A549 (cell line): ENCODE measurements around the gene APOBEC4. TPM values are rescaled to one million over a fixed set of nuclear protein-coding genes. Genes with fewer than 3 reads are reported as not detected.
A peak's percentile ranks its signal among the peaks of the same experiment; 100 is the strongest.

ENCODE experiments used
- ATAC-seq, 2 experiments: fragments of 200-7000 bp in 1 of 2; fragments of >200 bp in 1 of 2; cut with Nextera tagmentation in 1 of 2; cut with Tn5 transposase in 1 of 2; 3 replicates each; pipeline versions ENCODE4 v1.8.0 to v1.9.1; 2018 to 2020; ENCODE audit warnings: mild to moderate bottlenecking in 1 of 2, moderate library complexity in 1 of 2
- CTCF ChIA-PET: fragments of 300-600 bp; sonication (Branson Sonifier 250); formaldehyde crosslinking; extraction: SDS; loops from one replicate; lab custom pipeline; 2021; ENCODE audit warnings: antibody characterized with exemption, inconsistent platforms; lab: Yijun Ruan, JAX
- POLR2A ChIA-PET: fragments of 350-600 bp; formaldehyde crosslinking; extraction: SDS; loops from one replicate; lab custom pipeline; 2021; ENCODE audit warnings: antibody characterized with exemption, inconsistent platforms; lab: Yijun Ruan, JAX
- DNase-seq, 2 experiments: peaks; one replicate each; pipeline versions ENCODE4 v3.0.0 to v3.0.0-alpha.2; 2011 to 2016; ENCODE audit warnings: low read depth in 1 of 2, low spot score in 1 of 2
- FAIRE-seq: peaks from 2 replicates; lab custom pipeline; 2011; peaks lifted over from hg19 to GRCh38; lab: Jason Lieb, UNC
- H3K27ac ChIP-seq, 2 experiments: fragments of >200 bp; sonication (Bioruptor Twin); formaldehyde crosslinking; 3 replicates each; pipeline ENCODE4 v1.5.1; 2016 to 2017
- H3K4me1 ChIP-seq: fragments of >200 bp; sonication (Bioruptor Twin); formaldehyde crosslinking; 3 replicates; pipeline ENCODE4 v1.6.1; 2016
- H3K4me2 ChIP-seq: fragments of >200 bp; sonication (Bioruptor Twin); formaldehyde crosslinking; 3 replicates; pipeline ENCODE4 v1.6.1; 2016
- H3K4me3 ChIP-seq: fragments of >200 bp; sonication (Bioruptor Twin); formaldehyde crosslinking; 3 replicates; pipeline ENCODE4 v1.5.1; 2016
- H3K9me3 ChIP-seq: fragments of >200 bp; sonication (Bioruptor Twin); formaldehyde crosslinking; 3 replicates; pipeline ENCODE4 v1.6.1; 2016
- CHD2 ChIP-seq: fragments of 150-350 bp; IDR thresholded peaks from 2 replicates; pipeline ENCODE4 v1.6.1; 2014; ENCODE audit warnings: low read length; ENCODE audit not compliant: partially characterized antibody
- CTCF ChIP-seq: fragments of >200 bp; sonication (Bioruptor Twin); formaldehyde crosslinking; IDR thresholded peaks from 3 replicates; pipeline ENCODE4 v1.5.1; 2016
- E2F6 ChIP-seq: IDR thresholded peaks from 2 replicates; pipeline ENCODE4 v1.6.1; 2012; ENCODE audit warnings: low read depth, borderline replicate concordance
- EHF ChIP-seq: fragments of 250-450 bp; sonication (Bioruptor Pico); IDR thresholded peaks from 2 replicates; pipeline ENCODE4 v1.5.0; 2020; ENCODE audit warnings: mild to moderate bottlenecking
- FOSL2 ChIP-seq, 2 experiments: fragments of 450-650 bp in 1 of 2; fragments of >200 bp in 1 of 2; sonication (Bioruptor Twin) in 1 of 2; formaldehyde crosslinking; IDR thresholded peaks; 2 replicates each; pipeline versions ENCODE4 v1.5.0 to v1.6.1; 2016 to 2020; ENCODE audit warnings: mild to moderate bottlenecking in 1 of 2, moderate library complexity in 1 of 2
- FOXS1 ChIP-seq: fragments of 250-450 bp; sonication (Bioruptor Pico); IDR thresholded peaks from 2 replicates; pipeline ENCODE4 v1.5.0; 2020; ENCODE audit warnings: mild to moderate bottlenecking, moderate library complexity
- HOXB5 ChIP-seq: fragments of 250-450 bp; sonication (Bioruptor Pico); IDR thresholded peaks from 2 replicates; pipeline ENCODE4 v1.5.0; 2020; ENCODE audit warnings: mild to moderate bottlenecking, moderate library complexity
- MAFK ChIP-seq: fragments of 450-650 bp; IDR thresholded peaks from 2 replicates; pipeline ENCODE4 v1.6.1; 2014; ENCODE audit not compliant: partially characterized antibody
- NPAS2 ChIP-seq: fragments of 250-450 bp; sonication (Bioruptor Pico); IDR thresholded peaks from 2 replicates; pipeline ENCODE4 v1.8.0; 2022; ENCODE audit warnings: mild to moderate bottlenecking, moderate library complexity, borderline replicate concordance
- PHF8 ChIP-seq: fragments of 200-600 bp; sonication (generic); IDR thresholded peaks from 2 replicates; pipeline ENCODE4 v1.6.1; 2016; ENCODE audit warnings: low read depth, mild to moderate bottlenecking, antibody characterized with exemption, moderate library complexity, borderline replicate concordance
- RAD21 ChIP-seq, 2 experiments: fragments of >200 bp in 1 of 2; sonication (Bioruptor Twin) in 1 of 2; formaldehyde crosslinking in 1 of 2; IDR thresholded peaks in 1 of 2; conservative IDR thresholded peaks in 1 of 2; 2 replicates in 1 of 2; 3 replicates in 1 of 2; pipeline ENCODE4 v1.6.1; 2012 to 2018; ENCODE audit warnings: inconsistent platforms in 1 of 2
- RARB ChIP-seq: fragments of 250-450 bp; sonication (Bioruptor Pico); IDR thresholded peaks from 2 replicates; pipeline ENCODE4 v1.8.0; 2021; ENCODE audit warnings: mild to moderate bottlenecking, moderate library complexity
- REST ChIP-seq: fragments of 200-600 bp; sonication (generic); IDR thresholded peaks from 2 replicates; pipeline ENCODE4 v1.6.1; 2016; ENCODE audit warnings: antibody characterized with exemption, mild to moderate bottlenecking, moderate library complexity
- RNF2 ChIP-seq: fragments of 200-600 bp; sonication (generic); IDR thresholded peaks from 2 replicates; pipeline ENCODE4 v1.6.1; 2016; ENCODE audit warnings: low read depth, mild to moderate bottlenecking, antibody characterized with exemption, moderate library complexity, borderline replicate concordance
- SMC3 ChIP-seq: fragments of >200 bp; sonication (Bioruptor Twin); formaldehyde crosslinking; IDR thresholded peaks from 3 replicates; pipeline ENCODE4 v1.6.1; 2018; ENCODE audit warnings: inconsistent platforms
- SREBF2 ChIP-seq: fragments of 450-650 bp; IDR thresholded peaks from 2 replicates; pipeline ENCODE4 v1.6.1; 2014; ENCODE audit warnings: mild to moderate bottlenecking, moderate library complexity
- ZC3H11A ChIP-seq: fragments of 450-650 bp; IDR thresholded peaks from 2 replicates; pipeline ENCODE4 v1.6.1; 2014; ENCODE audit warnings: antibody characterized with exemption, mild to moderate bottlenecking
- ZFP36 ChIP-seq: fragments of 450-650 bp; IDR thresholded peaks from 2 replicates; pipeline ENCODE4 v1.6.1; 2014; ENCODE audit warnings: borderline replicate concordance; ENCODE audit not compliant: partially characterized antibody
- WGBS: methylation state at CpG from one replicate; pipeline ENCODE4 v1.1.6; 2017; ENCODE audit errors: missing lambda C conversion rate; 5-methylcytosine and 5-hydroxymethylcytosine counted together
- polyA plus RNA-seq, 4 experiments: library from polyadenylated mRNA; depleted of rRNA in 3 of 4; stranded (reverse); fragments of >200 nt; fragmentation: RNase III in 1 of 4; extraction: RNeasy Plus Mini Kit Qiagen cat#74134 plus additional on column Dnase treatment in 1 of 4; gene quantifications; 2 replicates in 3 of 4; 3 replicates in 1 of 4; pipeline ENCODE4 v1.2.3, GENCODE V29; 2011 to 2017
- TF ChIP-seq, protein P1 (sequence below): fragments of >200 bp; sonication (Bioruptor Twin); formaldehyde crosslinking; IDR thresholded peaks from 2 replicates; pipeline ENCODE4 v1.6.1; 2016
- TF ChIP-seq, protein P2 (sequence below): fragments of 250-450 bp; sonication (Bioruptor Pico); IDR thresholded peaks from 2 replicates; pipeline ENCODE4 v1.5.0; 2021; ENCODE audit warnings: mild to moderate bottlenecking, moderate library complexity, borderline replicate concordance

Gene APOBEC4
- polyA plus RNA-seq, 2 of the 4 experiments (the other 2 are of a cell fraction): not detected

- TF ChIP-seq FOXS1 (CRISPR knock-in tag) (no peak), NPAS2 (CRISPR knock-in tag) (no peak), PHF8 (no peak), FOSL2 (IDR thresholded peaks at IDR 0.05) (no peak), FOSL2 (CRISPR knock-in tag; IDR thresholded peaks at IDR 0.05) (no peak), CHD2 (no peak), HOXB5 (CRISPR knock-in tag) (no peak), ZFP36 (no peak), EHF (no peak), SREBF2 (no peak), ZC3H11A (no peak), RARB (CRISPR knock-in tag) (no peak)
- TF ChIP-seq, protein P1, sequence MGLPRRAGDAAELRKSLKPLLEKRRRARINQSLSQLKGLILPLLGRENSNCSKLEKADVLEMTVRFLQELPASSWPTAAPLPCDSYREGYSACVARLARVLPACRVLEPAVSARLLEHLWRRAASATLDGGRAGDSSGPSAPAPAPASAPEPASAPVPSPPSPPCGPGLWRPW: no peak
- ChIA-PET CTCF (interaction anchor here (0.6 to 5.8 kb wide), 2 partner anchors 34 to 39 kb away, joined by 3 to 86 read pairs; partner anchors contain the start of gene APOBEC4), POLR2A (no interaction called here)
- ATAC-seq (no peak), FAIRE-seq (no peak), DNase-seq (no peak)
- H3K4me1 ChIP-seq: 0 out of 3 replicates have a peak, but pooled peaks cover 5% of the 10 kb centered on the region
- WGBS: 88% methylated on average over 2 of the region's 2 CpGs
- H3K9me3 ChIP-seq: no peaks in the 10 kb centered on the region
- H3K4me2 ChIP-seq: no peak overlapping the region
- no peak overlapping the region for H3K4me3 ChIP-seq
- no peak overlapping the region for H3K27ac ChIP-seq
Measured at GRCh38 chr1:183687546-183688304, 34.6 kb upstream of the APOBEC4 start.

DNA sequence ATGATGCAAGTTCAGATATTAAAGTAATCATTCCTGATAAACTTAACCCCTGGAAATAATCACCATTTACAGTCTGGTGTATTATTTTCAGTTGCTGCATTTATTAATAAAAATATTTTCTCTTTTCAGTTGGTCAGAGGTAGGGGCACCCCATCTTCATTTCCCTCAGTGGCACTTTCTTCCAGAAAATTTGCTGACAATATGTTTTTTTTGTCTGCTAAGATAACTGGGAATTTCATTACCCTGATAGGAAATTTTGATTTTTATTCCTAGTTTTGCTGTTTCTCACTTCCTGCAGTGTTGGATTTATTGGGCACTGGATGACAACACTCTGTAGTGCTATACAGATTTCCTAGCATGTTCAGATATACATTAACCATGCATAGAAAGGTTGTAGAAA lies 33.1 kb upstream of the APOBEC4 start:
- no peak for FAIRE-seq
- no peak overlapping the region for H3K27ac ChIP-seq
- TF ChIP-seq MAFK (peak; percentile 81), E2F6 (no peak)
- no peak overlapping the region for H3K4me2 ChIP-seq
- no peak for ATAC-seq
- no peaks in the 10 kb centered on the region for H3K9me3 ChIP-seq
- no peak overlapping the region for H3K4me3 ChIP-seq
- no peak for DNase-seq
- POLR2A ChIA-PET: interaction anchor here (0.5 kb wide), 1 partner anchor 205 kb away, joined by 6 read pairs; no protein-coding TSS in a partner anchor
- H3K4me1 ChIP-seq: 0 out of 3 replicates have a peak, but pooled peaks cover 5% of the 10 kb centered on the region
- CTCF ChIA-PET: interaction anchor here (1.8 to 5.8 kb wide), 3 partner anchors 13 to 32 kb away, joined by 4 to 86 read pairs (median 12); partner anchors contain the start of gene APOBEC4

DNA sequence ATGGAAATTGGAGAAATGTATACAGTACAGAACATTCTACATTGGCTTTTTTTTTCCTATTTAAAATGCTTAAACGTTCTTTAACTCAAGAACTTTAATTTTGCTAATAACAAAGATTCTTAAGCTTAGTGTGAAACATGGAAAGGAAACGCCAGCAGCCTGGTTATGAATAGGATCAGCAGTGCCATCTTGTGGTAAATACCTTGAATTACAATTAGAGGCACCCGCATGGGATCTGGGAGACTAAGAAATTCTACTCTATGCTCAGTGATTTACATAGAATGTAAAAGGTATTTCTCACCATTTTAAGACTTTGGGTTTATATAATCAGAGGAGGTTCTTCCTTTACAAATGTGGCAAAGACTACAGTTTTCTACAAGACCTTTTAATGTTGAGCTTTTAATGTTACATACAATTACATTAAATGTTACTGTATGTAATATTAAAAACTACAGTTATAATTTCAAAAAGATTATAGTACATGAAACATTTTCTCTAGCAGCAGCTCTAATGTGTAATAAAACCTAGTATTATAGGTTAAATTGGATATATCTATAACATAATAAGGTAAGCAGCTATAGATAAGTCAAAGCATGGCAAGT lies 32.1 kb upstream of the APOBEC4 start:
- no peaks in the 10 kb centered on the region for H3K9me3 ChIP-seq
- no peak overlapping the region; a peak in 1 of 6 replicates for H3K27ac ChIP-seq
- ChIA-PET CTCF (interaction anchor here (0.6 to 5.8 kb wide), 33 partner anchors 9 to 724 kb away, joined by 3 to 86 read pairs (median 4); partner anchors contain the start of gene APOBEC4), POLR2A (no interaction called here)
- WGBS: 4% methylated on average over 3 of the region's 3 CpGs
- 0 out of 3 replicates have a peak, but pooled peaks cover 5% of the 10 kb centered on the region for H3K4me1 ChIP-seq
- DNase-seq (peak; percentile 61 to 64), FAIRE-seq (peak; percentile 85), ATAC-seq (peak in 1 of 2 experiments; percentile 80; a peak in 3 of 6 replicates)
- no peak overlapping the region for H3K4me2 ChIP-seq
- H3K4me3 ChIP-seq: no peak overlapping the region
- peak; percentile 74 for TF ChIP-seq SMC3
- no peak for TF ChIP-seq FOSL2 (IDR thresholded peaks at IDR 0.05)
- no peak for TF ChIP-seq FOSL2 (CRISPR knock-in tag; IDR thresholded peaks at IDR 0.05)
- TF ChIP-seq RAD21 (conservative IDR thresholded peaks at IDR 0.05 in 1 of 2, IDR thresholded peaks at IDR 0.05 in 1 of 2): peak; percentile 75
- peak; percentile 85 for TF ChIP-seq CTCF
- TF ChIP-seq RNF2: no peak
- TF ChIP-seq REST: no peak
- TF ChIP-seq, protein P2, sequence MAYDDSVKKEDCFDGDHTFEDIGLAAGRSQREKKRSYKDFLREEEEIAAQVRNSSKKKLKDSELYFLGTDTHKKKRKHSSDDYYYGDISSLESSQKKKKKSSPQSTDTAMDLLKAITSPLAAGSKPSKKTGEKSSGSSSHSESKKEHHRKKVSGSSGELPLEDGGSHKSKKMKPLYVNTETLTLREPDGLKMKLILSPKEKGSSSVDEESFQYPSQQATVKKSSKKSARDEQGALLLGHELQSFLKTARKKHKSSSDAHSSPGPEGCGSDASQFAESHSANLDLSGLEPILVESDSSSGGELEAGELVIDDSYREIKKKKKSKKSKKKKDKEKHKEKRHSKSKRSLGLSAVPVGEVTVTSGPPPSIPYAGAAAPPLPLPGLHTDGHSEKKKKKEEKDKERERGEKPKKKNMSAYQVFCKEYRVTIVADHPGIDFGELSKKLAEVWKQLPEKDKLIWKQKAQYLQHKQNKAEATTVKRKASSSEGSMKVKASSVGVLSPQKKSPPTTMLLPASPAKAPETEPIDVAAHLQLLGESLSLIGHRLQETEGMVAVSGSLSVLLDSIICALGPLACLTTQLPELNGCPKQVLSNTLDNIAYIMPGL: no peak
